Activated naive CD4-positive, alpha-beta T cell treated with anti-CD3 and anti-CD28 coated beads, Interleukin-2, amount 50 U/mL, for 16 hours (primary cell): ENCODE results near the gene COL28A1.
"Not testable (repeated sequence)": the region's sequence is repeated elsewhere in the genome, so short reads cannot be mapped to it uniquely, and the experiment has no call there.

Experiments
- DNase-seq: peaks from one replicate; pipeline ENCODE4 v3.0.0-alpha.2; 2020

The COL28A1 gene

DNA sequence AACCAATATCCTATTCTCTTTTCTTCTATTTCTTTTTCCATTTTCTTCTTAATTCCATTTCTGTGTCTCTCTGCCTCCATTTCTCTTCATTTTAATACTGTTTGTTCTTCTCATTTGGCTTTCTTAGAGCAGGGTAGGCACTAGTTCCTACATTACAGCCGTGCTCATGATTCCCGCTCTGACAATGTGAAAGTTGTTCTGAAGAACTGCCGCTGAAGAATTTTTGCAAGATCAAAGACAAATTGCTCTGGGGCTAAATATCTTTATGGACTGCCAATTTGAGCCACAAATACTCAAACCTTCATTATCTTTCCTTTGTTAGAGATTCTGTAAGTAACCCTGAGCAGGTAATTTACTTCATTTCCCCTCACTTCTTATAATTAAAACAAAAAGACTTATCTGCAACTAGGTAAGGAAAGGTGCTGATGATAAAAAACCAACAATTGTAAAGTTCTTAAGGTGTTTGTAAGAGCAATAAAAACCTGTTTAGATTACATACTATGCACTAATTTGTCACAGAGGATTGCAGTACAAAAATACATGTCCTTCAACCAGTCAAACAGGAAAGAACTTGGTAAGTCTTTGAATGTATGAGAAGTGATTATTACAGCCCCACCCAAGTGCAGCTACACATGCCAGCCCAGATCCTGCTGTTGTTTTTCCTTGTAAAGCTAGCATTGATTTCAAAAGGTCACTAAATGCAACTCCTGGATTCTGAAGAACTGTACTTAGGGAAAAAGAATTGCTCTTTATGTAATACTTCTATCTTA lies 127.5 kb downstream of the COL28A1 start:
- DNase-seq, result no peak

DNA sequence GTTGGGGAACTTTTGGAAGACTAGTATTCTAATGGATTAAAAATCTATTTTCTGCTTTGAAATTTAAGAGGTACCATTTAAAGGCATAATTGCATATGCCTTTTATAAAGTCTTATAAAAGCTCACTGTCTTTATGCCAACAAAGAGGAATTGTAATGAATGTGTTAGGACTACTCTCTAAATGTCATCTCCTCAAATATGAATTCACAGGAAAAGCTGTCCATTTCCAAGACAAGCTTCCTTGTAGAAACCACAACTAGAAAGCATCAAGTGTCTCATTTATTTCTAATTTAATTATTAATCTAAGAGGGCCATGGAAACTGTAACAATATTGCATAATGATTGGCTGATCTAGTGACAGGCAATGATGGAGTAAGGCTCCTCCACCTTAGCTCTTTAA lies 130.2 kb downstream of the COL28A1 start:
- no peak for DNase-seq

DNA sequence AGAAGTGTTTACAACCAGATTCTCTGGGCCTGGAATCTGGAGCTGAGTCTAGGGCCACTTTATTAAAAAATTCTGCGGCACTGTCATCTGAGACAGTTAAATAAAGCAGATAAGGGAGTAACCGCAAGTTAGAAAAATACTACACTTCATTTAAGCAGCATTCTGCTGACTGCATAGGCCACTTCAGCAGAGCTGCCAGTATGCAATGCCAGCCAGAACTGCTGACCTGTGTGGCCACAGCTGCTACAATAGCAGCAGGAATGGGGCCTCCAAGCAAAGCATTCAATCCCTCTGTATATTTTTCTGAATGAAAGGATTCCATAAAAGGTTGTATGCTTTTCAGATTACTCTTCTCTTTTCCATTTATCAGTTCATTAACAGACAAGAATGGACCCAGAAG lies 136.0 kb downstream of the COL28A1 start:
- no peak for DNase-seq

DNA sequence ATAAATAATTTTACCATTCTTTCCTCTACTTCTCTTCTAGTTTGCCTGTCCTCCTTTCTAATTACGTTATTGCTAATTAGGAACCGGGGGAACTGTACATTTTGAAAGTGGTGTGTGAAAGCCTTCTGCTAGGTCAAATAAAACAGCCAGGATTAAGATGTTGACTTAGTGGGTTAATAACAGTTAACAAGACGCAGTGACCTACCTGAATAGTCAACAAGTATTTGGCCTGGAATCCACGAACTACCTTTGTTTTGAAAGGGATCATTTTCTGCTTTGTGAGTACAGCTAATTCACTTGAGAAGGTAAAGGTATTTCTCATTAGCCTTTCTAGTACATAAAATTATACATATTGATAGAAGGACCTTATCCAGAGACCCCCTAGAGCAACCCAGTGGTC lies 139.9 kb downstream of the COL28A1 start:
- no peak for DNase-seq

DNA sequence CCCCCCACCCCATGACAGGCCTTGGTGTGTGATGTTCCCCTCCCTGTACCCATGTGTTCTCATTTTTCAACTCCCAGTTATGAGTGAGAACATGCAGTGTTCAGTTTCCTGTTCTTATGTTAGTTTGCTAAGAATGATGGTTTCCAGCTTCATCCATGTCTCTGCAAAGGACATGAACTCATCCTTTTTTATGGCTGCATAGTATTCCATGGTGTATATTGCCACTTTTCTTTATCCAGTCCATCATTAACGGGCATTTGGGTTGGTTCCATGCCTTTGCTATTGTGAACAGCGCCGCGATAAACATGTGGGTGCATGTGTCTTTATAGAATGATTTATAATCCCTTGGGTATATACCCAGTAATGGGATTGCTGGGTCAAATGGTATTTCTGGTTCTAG lies 147.5 kb downstream of the COL28A1 start:
- not testable (repeated sequence) for DNase-seq

DNA sequence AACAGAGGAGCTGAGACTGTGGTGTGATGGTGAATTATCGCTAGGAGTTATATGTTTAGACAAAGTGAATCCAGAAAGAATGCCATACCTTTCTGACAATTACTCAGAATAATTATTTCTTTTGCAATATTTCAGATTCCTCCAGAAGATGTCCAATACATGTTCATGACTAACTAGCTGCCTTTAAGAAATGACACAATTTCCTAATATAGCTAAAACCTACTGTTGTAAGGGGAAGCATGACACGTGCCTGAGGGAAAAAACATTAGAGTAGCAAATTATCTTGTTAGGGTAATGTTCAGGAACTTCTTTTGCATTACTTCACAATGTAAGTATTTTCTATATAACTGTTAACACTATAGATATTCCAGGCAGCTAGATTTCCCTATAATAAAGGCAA lies 150.3 kb downstream of the COL28A1 start:
- no peak for DNase-seq

DNA sequence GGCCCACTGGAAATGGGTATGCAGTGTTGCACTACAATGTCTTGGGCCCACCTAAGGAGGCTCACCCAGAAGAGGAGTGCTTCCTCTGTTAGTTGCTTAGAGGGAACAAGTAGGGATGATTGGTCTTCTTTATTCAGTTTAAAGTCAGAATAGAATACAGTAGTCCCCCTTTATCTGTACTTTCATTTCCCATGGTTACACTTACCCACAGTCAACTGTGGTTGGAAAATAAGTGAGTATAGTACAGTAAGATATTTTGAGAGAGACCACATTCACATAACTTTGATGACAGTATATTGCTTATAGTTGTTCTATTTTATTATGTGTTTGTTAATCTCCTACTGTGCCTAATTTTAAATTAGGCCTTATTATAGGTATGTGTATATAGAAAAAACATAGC lies 151.4 kb downstream of the COL28A1 start:
- DNase-seq, result no peak

DNA sequence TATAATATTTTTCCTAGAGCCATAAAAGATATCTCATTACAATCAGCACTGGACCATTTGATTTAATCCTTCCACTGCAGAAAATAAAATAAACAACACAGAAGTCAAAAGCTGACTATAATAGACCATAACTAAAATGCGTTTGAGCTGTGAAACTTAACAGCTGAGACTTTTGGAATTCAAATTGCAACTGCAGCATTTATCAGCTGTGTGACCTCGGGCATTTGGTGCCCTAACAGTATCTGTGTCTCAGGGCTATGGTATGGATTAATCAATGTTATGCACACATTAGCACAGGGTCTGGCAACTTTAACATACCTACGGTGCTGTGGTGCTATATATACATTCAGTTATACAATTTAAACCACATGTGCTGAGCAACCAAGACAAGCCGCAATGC lies 160.1 kb downstream of the COL28A1 start:
- no peak for DNase-seq

DNA sequence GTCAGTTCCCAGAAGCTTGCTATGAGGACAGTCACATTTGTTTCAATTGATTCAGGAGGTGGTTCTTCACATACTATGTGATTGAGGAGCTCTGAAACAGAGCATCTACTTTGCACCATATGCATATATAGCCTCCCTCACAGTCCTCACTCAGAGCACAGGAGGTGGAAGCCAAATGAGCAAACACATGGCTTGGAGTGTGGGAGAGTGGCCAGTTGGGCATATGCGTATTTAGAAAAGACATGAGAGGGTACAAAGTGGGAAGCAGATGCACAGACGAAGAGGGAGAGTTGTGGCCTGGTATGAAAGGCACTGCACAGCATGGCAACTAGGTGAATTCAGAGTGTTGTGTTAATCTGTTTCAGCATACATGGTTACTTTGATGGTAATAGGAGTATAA lies 165.6 kb downstream of the COL28A1 start:
- no peak for DNase-seq

DNA sequence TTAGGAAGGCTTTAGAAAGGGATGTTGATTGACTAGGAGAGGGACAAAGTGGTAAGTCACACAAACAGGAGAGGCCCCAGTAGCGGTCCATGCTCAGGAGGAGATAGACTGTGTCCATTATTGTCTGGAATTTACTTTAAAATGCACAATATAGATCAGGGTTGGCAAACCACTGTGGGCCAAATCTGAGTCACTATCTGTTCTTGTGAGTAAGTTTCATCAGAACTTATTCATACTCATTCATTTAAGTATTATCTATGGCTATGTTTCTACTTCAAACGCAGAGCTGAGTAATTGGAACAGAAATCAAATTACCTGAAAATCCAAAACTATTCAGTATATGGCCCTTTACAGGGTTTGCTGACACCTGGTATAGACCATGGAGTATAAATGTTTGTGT lies 166.5 kb downstream of the COL28A1 start:
- DNase-seq, result no peak

DNA sequence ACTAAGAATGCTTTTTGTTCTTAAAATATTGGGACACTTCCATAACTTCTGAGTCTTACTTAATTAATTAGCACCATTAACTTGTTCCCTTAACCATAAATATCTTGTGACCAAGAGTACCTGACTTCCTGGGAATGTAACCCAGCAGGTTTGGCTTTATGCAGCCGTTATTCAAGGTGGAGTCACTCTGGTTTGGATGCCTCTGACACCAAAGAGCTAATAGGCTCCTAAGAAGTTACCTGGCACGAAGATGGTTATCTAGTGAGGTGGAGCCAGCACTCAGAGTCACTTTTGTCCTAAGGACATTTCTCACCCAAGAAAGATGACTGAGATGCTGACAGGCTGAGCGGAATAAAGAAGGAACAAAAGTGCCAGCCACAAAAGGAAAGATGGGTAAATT lies 181.0 kb downstream of the COL28A1 start:
- no peak for DNase-seq

DNA sequence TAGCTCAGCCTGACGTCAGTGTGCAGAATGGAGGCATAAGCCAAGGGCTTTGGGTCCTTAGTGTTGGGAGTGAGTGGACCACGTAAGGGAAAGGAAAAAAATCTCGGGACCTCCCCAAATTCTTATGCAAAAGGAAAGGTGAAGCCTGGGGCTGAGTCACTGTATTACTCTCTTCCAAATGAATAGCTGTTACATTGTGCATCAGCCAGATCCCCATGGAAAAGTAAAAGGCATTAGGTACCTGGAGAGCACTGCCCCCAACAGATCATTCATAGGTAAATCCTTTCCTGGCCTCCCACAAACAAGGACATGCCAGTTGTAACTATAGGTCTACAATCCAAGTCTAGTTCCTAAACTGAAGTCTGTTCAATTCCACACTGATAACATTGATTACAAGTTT lies 182.8 kb downstream of the COL28A1 start:
- DNase-seq, result no peak

DNA sequence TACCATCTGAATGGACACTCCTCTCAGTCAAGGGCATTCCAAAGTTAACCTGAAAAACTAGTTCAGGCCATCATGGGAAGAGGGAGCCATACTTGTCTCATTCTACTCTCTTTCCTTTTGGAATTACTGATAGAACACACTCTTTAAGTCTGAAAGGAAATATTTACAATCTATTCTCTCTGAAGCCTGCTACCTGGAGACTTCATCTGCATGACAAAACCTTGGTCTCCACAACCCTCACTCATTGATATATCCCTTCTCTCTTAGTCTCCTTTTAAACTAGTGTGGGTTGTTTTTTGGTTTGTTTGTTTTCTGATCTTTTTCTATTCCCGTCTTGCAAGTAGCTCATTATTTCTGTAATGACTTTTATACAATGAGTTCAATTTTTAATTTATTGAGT lies 183.8 kb downstream of the COL28A1 start:
- DNase-seq, result no peak

DNA sequence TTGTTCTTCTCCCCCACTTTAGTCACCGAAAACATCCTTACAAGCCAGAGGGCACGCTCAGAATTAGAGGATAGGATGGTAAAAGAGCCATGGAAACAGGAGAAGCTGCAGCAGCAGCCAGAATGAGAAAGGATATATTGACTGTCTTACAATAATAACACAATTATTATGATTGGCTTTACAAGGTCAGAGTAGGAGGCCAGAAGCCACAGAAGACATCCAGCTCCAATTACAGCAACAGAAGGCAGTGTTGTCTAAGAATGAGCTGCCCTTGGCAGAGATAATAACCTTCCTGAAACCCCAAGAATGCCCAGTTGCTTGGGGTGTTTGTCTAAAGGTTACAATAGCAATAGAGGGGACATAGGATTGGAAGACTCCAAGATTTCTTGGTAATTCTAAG lies 184.5 kb downstream of the COL28A1 start:
- DNase-seq, result no peak

DNA sequence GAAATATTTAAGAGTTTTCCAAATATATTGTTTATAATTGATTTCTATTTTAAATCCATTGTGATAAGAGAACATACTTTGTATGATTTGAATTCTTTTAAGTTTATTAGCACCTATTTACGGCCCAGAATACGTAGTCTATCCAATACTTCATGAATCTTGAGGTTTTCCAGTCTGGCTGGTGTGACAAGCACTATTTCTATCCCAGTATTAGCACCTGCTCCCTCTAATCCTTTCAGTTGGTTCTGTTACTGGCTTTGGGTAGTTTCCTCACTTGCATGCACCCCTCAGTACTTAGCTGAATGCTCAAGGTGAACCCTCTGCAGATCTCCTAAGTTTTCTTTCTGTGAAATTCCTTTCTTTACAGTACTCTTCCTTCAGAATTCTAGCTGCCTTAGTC lies 186.5 kb downstream of the COL28A1 start:
- no peak for DNase-seq

DNA sequence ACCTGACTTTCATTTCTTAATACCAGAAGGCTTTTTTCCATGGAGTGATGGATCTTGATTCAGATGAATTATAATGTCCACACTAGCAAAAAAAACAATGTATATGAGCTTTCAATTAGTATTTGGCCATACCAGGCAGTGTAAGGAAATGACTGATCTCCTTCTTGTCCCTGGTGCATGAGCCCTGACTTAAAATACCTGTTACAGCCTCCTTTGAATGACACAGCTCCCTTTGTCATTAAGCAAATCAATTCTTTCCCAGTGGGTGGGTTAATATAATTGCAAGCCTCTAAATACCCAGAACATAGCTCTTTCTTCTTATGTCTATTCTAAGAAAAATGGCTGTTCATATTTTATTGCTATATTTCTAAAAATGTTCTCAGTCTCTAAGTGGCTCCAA lies 188.6 kb downstream of the COL28A1 start:
- DNase-seq, result no peak

DNA sequence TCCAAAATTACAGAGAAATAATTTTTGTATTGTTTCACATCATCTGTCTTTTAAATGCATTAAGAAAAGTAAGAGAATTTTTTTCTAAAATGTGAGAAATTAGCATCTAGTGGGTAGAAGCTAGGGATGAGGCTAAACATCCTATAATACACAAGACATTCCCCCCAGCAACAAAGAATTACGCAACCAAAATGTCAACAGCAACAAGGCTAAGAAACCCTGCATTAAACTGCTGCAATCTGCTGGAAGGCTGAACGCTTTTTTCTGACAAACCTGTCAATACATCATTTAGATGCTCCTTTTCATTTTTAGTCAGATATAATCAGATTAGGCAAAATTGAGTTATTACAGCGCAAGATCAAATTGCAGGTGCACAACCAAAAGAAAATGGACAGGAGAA lies 191.1 kb downstream of the COL28A1 start:
- DNase-seq, result no peak

DNA sequence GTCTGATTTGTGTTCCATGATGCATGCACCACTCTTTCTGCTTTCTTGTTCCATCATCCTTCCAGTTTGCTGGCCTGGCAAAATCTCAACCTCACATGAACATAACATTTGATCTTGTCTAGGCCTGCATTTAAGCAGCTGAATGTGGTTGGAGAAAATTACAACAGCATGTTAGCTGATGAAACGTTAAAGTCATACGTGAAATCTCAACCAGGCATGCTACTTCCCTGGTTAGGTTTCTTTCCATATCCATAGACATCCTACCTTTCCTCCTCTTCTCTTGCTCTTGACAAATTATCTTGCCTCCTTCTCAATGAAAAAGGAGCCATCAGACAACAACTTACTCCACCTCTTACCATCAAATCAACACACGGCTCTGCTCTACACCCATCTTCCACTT lies 199.8 kb downstream of the COL28A1 start:
- DNase-seq, result no peak

DNA sequence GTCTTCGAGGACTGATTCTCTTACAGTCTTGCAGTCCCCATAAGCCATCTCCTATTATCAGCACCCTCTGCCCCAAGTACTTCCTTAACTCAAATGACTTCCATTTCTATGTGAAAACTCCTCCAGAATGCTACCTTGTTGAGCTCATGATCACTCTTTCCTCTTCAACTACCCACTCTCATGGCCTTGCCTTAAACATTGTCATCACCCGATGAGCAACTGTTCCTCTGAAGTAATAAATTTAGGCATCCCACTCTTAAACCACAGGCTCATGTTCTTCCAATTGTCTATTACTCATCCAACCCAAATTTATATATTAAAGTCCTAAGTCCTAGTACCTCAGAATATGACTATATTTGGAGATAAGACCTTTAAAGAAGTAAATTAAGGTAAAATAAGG lies 200.5 kb downstream of the COL28A1 start:
- no peak for DNase-seq

DNA sequence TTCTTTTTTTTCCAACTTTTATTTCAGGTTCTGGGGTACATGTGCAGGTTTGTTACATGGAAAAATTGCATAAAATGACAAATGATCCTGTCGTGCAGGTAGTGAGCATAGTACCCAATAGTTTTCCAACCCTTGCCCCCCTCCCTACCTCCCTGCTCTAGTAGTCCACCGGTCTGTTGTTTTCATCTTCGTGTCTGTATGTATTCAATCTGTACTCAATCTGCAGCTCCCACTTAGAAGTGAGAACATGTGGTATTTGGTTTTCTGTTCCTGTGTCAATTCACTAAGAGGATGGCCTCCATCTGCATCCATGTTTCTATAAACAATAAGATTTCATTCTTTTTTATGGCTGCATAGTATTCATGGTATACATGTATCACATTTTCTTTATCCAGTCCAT lies 202.1 kb downstream of the COL28A1 start:
- DNase-seq, result no peak

DNA sequence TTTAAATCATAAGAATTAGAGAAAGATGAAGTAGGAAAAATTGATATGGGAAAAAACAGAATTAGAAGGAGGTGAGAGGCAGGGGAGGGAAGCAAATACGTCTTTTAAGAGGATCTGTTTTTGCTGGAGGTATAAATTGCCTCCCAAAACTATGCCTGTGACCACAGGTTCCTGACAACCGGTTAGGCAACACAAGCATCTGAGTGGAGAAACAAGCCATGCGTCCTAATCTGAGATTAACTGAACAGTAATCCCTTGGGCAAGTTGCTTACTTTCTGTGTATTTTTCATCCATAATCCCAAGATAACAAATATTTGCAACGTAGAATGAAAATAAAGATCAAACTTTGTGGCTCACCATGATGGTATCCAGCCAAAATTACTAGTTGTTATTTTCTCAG lies 204.2 kb downstream of the COL28A1 start:
- DNase-seq, result no peak

DNA sequence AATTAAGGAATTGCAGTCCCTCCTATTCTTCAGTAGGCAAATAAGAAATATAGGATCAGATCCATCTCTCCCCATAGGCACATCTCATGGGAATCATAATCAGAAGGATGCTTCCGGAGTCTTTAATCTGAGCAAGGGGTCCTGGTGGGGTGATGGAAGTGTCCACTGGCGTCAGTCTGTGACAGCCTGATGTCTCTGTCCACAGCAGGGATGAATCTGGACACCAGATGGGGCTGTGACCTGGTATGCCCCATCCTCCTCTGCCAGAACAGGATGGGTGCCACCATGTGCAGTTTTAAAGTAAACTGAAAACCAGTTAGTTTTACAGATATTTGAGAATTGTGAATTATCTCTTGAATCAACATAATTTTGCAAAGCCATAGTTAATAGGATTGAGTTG lies 204.7 kb downstream of the COL28A1 start:
- no peak for DNase-seq

DNA sequence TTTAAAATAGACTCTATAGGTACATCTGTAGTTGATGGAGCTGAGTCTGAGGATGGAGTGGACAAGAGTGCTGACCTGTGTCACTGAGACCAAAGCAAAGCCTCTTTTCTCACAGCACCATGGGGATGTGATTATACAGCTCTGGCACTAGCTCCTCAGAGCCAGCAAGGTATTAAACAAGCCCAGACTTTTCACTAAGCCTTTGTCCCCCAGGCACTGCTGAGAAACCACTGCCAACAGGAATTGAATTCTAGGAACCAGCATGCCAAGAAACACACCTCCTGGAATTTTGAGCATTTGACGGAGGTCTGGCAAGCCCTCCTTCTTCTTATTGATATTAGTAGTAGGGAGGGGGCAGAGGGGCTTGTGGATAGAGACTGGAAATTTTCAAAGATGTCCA lies 206.3 kb downstream of the COL28A1 start:
- no peak for DNase-seq

DNA sequence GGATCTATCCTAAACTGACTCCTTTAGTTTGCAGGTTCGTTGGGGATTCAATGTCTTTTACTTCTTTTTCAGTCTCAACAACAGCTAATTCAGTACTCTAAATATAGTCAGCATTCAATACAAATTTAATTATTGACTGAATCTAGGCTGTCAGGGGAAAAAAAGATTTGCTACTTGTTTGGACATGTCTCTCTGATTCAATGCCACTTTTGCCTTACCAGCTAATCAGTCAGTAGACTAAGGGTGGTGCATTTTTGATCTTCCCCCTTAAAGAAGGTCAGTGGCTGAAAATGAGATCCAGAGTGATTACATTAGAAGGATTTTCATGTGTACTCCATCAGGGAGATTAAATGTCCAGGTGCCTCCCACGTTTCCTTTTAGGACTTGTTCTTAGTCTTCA lies 208.2 kb downstream of the COL28A1 start:
- DNase-seq, result no peak

DNA sequence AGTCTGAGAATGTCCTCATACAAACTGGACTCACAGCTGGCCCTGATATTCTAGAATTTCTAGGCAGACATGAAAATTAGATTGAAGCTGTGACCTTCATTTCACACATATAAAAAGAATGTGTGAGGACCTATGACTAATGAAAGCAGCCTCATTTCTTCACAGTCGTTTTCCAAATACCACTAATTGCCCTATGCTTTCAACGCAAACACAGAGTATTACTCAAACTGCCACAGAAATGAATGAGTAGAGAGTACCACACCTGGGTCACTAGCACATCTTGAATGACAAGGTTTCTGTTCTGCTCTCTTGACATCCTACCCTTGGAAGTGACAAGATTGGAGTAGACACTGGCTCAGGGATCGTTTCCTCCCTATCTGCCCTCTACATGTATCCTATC lies 211.0 kb downstream of the COL28A1 start:
- DNase-seq, result no peak

DNA sequence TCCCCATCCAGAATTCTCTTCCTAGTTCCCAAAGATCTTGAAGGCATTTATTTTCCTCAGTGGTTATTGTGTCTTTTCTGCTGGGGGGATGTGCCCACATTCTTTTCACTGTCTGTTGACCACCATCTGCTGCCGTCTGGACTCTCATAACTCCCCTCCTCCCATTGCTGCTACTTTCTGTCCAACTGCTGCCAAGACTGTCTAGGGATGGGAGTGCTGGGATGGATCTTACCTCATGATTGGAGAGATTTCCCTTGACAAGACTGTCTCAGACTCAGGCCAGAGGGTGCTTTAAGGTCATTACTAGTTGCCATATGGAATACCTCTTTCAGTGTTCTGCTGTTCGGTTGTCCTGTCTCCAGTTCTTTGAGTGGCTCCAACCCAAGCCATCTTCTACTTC lies 211.8 kb downstream of the COL28A1 start:
- no peak for DNase-seq
